HFF-Myc (cell line): ENCODE measurements around the gene SPATA45.

ENCODE experiments used
- DNase-seq: peaks from one replicate; pipeline ENCODE4 v3.0.0-alpha.2; 2011; ENCODE audit warnings: low read depth; ENCODE audit errors: extremely low read depth
- H3K4me3 ChIP-seq: replicated peaks from 2 replicates; pipeline ENCODE4 v1.5.1; 2011; ENCODE audit warnings: low read depth, mild to moderate bottlenecking, control low read depth, low read length
- CTCF ChIP-seq: IDR thresholded peaks from 2 replicates; pipeline ENCODE4 v1.5.1; 2012; ENCODE audit warnings: mild to moderate bottlenecking, low read depth, low read length, control low read depth; ENCODE audit errors: missing control alignments

SPATA45 gene

GRCh38 chr1:212847549-212847948 lies at the start of gene SPATA45:
Gene SPATA45, minus strand, starts transcription at chr1:212847649. Its CDS starts 11,500 bp downstream, at chr1:212836149.
- DNase-seq = no peak
- TF ChIP-seq CTCF = no peak
- no peak within 1 kb of the TSS for H3K4me3 ChIP-seq

- TF ChIP-seq CTCF = no peak
- DNase-seq = no peak
- no peak overlapping the region for H3K4me3 ChIP-seq
Observed at GRCh38 chr1:212892108-212892507, 44.7 kb upstream of the SPATA45 start.

GRCh38 chr1:212884592-212884991 lies 37.1 kb upstream of the SPATA45 start:
- DNase-seq = no peak
- no peak for TF ChIP-seq CTCF
- no peak overlapping the region for H3K4me3 ChIP-seq

- H3K4me3 ChIP-seq = no peak overlapping the region
- DNase-seq = no peak
- TF ChIP-seq CTCF = no peak
Observed at GRCh38 chr1:212879947-212880690, 32.7 kb upstream of the SPATA45 start.

- no peak overlapping the region for H3K4me3 ChIP-seq
- no peak for DNase-seq
- no peak for TF ChIP-seq CTCF
Observed at GRCh38 chr1:212878418-212878817, 31.0 kb upstream of the SPATA45 start.

GRCh38 chr1:212873518-212873917 lies 26.1 kb upstream of the SPATA45 start:
- TF ChIP-seq CTCF = no peak
- DNase-seq = no peak
- no peak overlapping the region for H3K4me3 ChIP-seq

GRCh38 chr1:212871976-212872375 lies 24.5 kb upstream of the SPATA45 start:
- H3K4me3 ChIP-seq = no peak overlapping the region
- no peak for TF ChIP-seq CTCF
- no peak for DNase-seq
